Coronary artery (tissue), 2 donors: ENCODE results near the gene SLC35E1.

ENCODE experiments used
- DNase-seq: peaks from one replicate; pipeline ENCODE4 v3.0.0-alpha.2; 2017; ENCODE audit warnings: low spot score
- H3K27ac ChIP-seq, 2 donors: fragments of 200-600 bp; sonication (generic); one replicate each; pipeline ENCODE4 v1.5.1; 2016 to 2019
- H3K4me3 ChIP-seq: fragments of 200-600 bp; sonication (generic); 2 replicates; pipeline ENCODE4 v1.5.1; 2016; ENCODE audit warnings: mild to moderate bottlenecking, moderate library complexity
- TF ChIP-seq, protein P1 (sequence below): fragments of 200-600 bp; sonication (generic); IDR thresholded peaks from one replicate; pipeline ENCODE4 v1.5.1; 2019; ENCODE audit warnings: antibody characterized with exemption

The SLC35E1 gene

GRCh38 chr19:16573296-16573695, 1.1 kb upstream of the SLC35E1 start:
- DNase-seq = no peak
- peak overlapping the region; percentile 58 to 81 for H3K27ac ChIP-seq

DNA sequence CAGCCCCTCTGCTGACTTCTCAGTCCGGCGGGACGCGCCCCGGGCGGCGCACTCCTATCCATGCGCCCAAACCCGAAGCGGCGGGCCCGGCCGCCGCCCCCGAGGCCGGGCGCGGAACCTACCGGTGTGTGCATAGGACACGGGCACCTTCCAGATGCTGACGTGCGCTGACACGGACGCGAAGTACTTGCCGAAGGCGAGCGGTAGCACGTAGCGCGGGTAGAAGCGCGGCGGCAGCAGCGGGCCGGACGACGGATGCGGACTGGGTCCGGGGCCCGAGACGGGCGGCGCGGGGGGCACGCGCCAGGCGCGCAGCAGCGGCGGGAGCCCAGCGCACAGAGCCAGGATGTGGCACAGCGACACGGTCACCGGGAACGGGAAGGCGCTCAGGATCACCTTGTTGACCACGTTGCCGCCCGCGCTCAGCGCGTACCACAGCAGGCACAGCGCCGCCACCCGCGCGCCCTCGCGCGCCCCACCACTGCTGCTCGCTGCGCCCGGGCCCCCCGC, 338 bp downstream of the SLC35E1 start:
- TF ChIP-seq, protein P1, sequence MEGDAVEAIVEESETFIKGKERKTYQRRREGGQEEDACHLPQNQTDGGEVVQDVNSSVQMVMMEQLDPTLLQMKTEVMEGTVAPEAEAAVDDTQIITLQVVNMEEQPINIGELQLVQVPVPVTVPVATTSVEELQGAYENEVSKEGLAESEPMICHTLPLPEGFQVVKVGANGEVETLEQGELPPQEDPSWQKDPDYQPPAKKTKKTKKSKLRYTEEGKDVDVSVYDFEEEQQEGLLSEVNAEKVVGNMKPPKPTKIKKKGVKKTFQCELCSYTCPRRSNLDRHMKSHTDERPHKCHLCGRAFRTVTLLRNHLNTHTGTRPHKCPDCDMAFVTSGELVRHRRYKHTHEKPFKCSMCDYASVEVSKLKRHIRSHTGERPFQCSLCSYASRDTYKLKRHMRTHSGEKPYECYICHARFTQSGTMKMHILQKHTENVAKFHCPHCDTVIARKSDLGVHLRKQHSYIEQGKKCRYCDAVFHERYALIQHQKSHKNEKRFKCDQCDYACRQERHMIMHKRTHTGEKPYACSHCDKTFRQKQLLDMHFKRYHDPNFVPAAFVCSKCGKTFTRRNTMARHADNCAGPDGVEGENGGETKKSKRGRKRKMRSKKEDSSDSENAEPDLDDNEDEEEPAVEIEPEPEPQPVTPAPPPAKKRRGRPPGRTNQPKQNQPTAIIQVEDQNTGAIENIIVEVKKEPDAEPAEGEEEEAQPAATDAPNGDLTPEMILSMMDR = no peak
- peak overlapping the region; percentile 65 to 87 for H3K27ac ChIP-seq
- DNase-seq = no peak
- peak overlapping the region; percentile 81 for H3K4me3 ChIP-seq

More at GRCh38 chr19:16573296-16573695, 1.1 kb upstream of the SLC35E1 start:
- TF ChIP-seq, protein P1 = no peak
- H3K4me3 ChIP-seq = peak overlapping the region; percentile 81

DNA sequence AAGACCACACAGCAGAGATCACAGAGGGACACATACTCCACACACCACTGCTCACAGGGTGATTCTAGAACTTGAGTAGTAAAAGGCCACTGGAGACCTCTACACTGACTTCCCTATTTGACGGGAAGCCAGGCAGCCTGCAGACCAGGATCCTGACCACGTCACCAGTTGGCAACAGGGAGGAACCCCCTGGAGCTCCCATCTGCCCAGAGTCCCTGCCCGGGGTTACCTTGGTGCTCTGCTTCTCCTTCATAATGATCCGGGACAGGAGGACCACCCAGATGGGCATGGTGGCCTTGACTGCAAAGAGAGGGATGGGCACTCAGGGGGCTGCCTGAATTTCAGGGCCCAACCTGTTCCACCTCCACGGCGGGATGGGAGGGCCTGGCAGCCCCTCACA, 932 bp downstream of the SLC35E1 start:
- TF ChIP-seq, protein P1 = no peak
- Histone ChIP-seq H3K27ac (peak overlapping the region; percentile 65 to 87), H3K4me3 (peak overlapping the region; percentile 81)
- DNase-seq = no peak

DNA sequence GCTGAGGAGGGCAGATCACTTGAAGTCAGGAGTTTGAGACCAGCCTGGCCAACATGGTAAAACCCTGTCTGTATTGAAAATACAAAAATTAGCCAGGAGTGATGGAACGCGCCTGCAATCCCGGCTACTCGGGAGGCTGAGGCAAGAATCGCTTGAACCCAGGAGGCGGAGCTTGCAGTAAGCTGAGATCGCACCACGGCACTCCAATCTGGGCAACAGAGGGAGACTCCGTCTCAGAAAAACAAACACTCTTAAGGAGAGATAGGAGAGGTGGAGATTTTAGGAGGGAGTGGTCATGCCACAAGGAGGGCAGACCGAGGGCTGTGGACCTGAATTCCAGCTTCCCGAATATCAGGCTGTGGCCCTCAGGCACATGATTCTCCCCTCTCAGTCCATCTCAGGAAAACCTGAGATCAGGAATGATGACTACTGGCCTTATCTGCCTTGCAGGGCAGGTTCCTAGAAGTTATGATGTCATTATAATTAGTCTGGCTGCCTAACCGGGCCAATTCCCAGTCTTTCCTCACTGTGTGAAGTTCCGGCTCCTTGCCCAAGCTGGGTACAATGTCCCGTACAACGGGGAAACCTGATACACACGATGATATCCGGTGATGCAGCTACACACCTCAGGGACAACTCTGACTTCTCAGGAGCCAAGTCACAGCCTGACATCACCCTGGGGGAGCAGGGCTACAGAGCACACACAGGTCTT, 2.5 kb downstream of the SLC35E1 start:
- no peak overlapping the region for H3K27ac ChIP-seq
- H3K4me3 ChIP-seq = no peak overlapping the region
- no peak for DNase-seq
- TF ChIP-seq, protein P1 = no peak

GRCh38 chr19:16566702-16567101, 5.5 kb downstream of the SLC35E1 start:
- H3K4me3 ChIP-seq = no peak overlapping the region
- H3K27ac ChIP-seq = no peak overlapping the region
- TF ChIP-seq, protein P1 = no peak
- DNase-seq = no peak

DNA sequence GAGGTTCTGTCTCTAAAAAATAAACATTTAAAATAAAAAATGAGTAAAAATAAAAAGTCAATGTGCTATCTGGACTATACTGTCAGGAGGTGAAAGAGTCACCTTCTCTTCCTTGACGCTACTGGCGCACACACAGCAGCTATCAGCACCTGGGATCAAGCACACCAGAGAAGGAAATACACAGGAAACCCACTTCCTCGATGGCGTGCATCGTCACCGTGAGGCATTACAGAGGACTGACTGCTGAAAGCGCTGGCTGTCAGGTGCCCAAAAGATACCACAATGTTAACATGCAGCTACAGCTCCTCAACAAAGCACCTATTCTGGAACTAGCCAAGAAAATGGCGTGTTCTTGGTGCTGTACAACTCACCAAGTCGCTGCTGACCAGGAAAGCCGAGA, 6.1 kb downstream of the SLC35E1 start:
- no peak for DNase-seq
- no peak overlapping the region for H3K4me3 ChIP-seq
- TF ChIP-seq, protein P1 = no peak
- H3K27ac ChIP-seq = no peak overlapping the region

DNA sequence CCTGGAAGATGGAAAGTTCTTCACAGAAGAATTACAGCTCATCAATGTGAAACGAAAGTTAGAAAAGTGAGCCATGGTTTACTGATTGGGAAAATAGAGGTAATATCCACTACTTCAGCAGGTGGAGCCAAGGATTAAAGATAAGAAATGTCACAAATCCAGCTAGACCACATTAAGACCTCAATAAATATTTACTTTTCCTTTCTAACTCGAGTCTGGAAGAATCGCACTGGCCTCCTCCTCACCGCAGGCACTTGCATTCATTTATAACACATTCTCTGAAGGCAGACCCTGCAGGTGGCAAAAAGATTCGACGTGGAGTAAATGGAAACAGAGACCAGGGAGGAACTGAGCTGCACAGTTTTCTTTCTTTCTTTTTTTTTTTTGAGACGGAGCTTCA, 7.4 kb downstream of the SLC35E1 start:
- DNase-seq = no peak
- H3K4me3 ChIP-seq = no peak overlapping the region
- TF ChIP-seq, protein P1 = no peak
- H3K27ac ChIP-seq = no peak overlapping the region
